ENCODE data around the gene MGAT4B. TPM values are rescaled to one million over a fixed set of nuclear protein-coding genes. Genes with fewer than 3 reads are reported as not detected.

MGAT4B gene
- total RNA-seq, 4 donors from 2014 or later, result 366 to 1,291 (median 1,007) TPM

GRCh38 chr5:179768326-179769085, 38.2 kb downstream of the MGAT4B start:
- H3K27me3 ChIP-seq, result no peaks in the 10 kb centered on the region
- H3K9me3 ChIP-seq, result no peaks in the 10 kb centered on the region
- H3K4me1 ChIP-seq, result peaks cover 0 to 42% (median 1%) of the 10 kb centered on the region in 4 donors
- H3K36me3 ChIP-seq, result peaks cover 0 to 78% (median 5%) of the 10 kb centered on the region in 3 donors
- H3K27ac ChIP-seq, result no peak overlapping the region
- DNase-seq, result no peak
- TF ChIP-seq POLR2A (IDR thresholded peaks at IDR 0.05) (no peak), CTCF (IDR thresholded peaks at IDR 0.05) (no peak)
- H3K4me3 ChIP-seq, result no peak overlapping the region

GRCh38 chr5:179767496-179768100, 39.1 kb downstream of the MGAT4B start:
- DNase-seq, result no peak
- H3K36me3 ChIP-seq, result peaks cover 0 to 69% (median 5%) of the 10 kb centered on the region in 3 donors
- H3K27me3 ChIP-seq, result no peaks in the 10 kb centered on the region
- peaks cover 0 to 51% (median 5%) of the 10 kb centered on the region in 4 donors for H3K4me1 ChIP-seq
- no peak overlapping the region for H3K27ac ChIP-seq
- H3K9me3 ChIP-seq, result no peaks in the 10 kb centered on the region
- H3K4me3 ChIP-seq, result no peak overlapping the region
- TF ChIP-seq POLR2A (IDR thresholded peaks at IDR 0.05), result no peak
- no peak for TF ChIP-seq CTCF (IDR thresholded peaks at IDR 0.05)

DNA sequence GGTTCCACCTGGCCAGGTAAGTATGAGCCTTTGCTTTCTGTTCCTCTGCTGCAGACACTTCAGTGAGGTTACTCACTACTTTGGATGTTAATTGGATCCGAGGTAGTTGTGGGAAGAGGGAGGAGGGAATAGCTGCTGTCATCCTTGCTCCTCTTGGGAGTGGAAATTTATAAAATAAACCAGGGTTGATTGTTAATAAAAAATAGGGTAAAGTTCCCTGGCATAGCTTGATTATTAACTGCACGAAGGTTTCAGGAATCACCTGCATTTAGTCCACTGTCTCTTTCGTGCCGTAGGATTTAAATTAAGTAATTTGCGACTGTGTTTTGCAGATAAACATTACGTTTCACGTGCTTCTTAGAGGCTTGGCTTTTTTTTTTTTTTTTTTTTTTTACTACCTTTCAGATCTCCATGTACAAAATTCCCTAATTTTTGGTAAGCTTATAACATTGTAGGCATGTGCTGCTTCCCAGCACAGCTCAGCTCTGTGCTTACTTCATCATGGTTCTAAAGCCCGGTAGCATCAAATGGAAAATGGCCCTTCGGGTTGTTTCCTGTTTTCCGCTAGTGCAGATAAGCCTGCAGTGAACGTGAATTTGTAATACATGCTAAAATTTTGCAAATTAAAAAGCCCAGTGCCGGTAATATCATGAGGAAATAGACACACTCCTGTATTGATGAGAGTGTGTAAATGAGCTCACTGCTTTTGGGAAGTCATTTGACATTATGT, 39.8 kb downstream of the MGAT4B start:
- Histone ChIP-seq H3K27ac (peak overlapping the region in 3 of 4 donors; percentile 25 to 61 (median 54)), H3K4me1 (peaks cover 0 to 58% (median 7%) of the 10 kb centered on the region in 4 donors), H3K27me3 (no peaks in the 10 kb centered on the region), H3K36me3 (peaks cover 0 to 62% (median 5%) of the 10 kb centered on the region in 3 donors), H3K4me3 (peak overlapping the region in 1 of 4 donors; percentile 1), H3K9me3 (no peaks in the 10 kb centered on the region)
- TF ChIP-seq CTCF (IDR thresholded peaks at IDR 0.05), result no peak
- peak in 1 of 2 donors; percentile 40 for TF ChIP-seq POLR2A (IDR thresholded peaks at IDR 0.05)
- DNase-seq, result no peak

GRCh38 chr5:179766021-179766725, 40.5 kb downstream of the MGAT4B start:
- peak overlapping the region in 1 of 4 donors; percentile 1 for H3K4me3 ChIP-seq
- H3K27ac ChIP-seq, result peak overlapping the region in 3 of 4 donors; percentile 25 to 61 (median 54)
- peaks cover 0 to 55% (median 2%) of the 10 kb centered on the region in 3 donors for H3K36me3 ChIP-seq
- H3K27me3 ChIP-seq, result no peaks in the 10 kb centered on the region
- H3K4me1 ChIP-seq, result peaks cover 0 to 65% (median 10%) of the 10 kb centered on the region in 4 donors
- no peak for DNase-seq
- H3K9me3 ChIP-seq, result no peaks in the 10 kb centered on the region
- TF ChIP-seq POLR2A (IDR thresholded peaks at IDR 0.05) (no peak), CTCF (IDR thresholded peaks at IDR 0.05) (no peak)

GRCh38 chr5:179765400-179765799, 41.3 kb downstream of the MGAT4B start:
- H3K27me3 ChIP-seq, result no peaks in the 10 kb centered on the region
- H3K4me1 ChIP-seq, result peaks cover 0 to 68% (median 10%) of the 10 kb centered on the region in 4 donors
- TF ChIP-seq CTCF (IDR thresholded peaks at IDR 0.05) (no peak), POLR2A (IDR thresholded peaks at IDR 0.05) (no peak)
- peak overlapping the region in 1 of 4 donors; percentile 61 for H3K27ac ChIP-seq
- H3K4me3 ChIP-seq, result no peak overlapping the region
- H3K36me3 ChIP-seq, result peaks cover 0 to 47% (median 0%) of the 10 kb centered on the region in 3 donors
- H3K9me3 ChIP-seq, result no peaks in the 10 kb centered on the region
- no peak for DNase-seq

Data from Peyer's patch (tissue), 4 donors.